GM08714 (cell line): ENCODE data around the gene GDAP2.
"Not testable (repeated sequence)": the region's sequence is repeated elsewhere in the genome, so short reads cannot be mapped to it uniquely, and the experiment has no call there.

ENCODE experiments used
- H3K4me3 ChIP-seq: fragments of 200-500 bp; sonication (Bioruptor generic); 2 replicates; pipeline ENCODE4 v1.5.1; 2014; ENCODE audit warnings: mild to moderate bottlenecking, low read length, inconsistent platforms
- ZNF274 ChIP-seq: IDR thresholded peaks from 2 replicates; pipeline ENCODE4 v1.6.1; 2012; ENCODE audit warnings: mild to moderate bottlenecking, low read depth, low read length

The GDAP2 gene

DNA sequence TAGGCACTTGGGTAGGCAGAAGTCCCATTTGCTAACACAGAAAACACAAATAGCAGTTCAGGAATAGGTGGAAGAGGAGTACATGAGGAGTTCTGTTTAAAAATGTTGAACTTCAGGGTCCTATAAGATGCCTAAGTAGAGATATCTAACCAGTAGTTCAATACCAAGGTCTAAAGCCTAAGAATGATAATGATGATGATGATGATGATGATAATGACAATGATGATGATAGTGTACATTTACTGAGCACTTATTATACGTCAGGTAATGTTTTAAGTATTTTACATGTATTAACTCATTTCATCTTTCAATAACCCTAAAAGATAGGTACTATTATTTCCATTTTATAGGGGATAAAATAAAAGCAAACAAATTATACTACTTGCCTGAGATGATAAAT lies 50.1 kb downstream of the GDAP2 start:
- H3K4me3 ChIP-seq: no peak overlapping the region
- TF ChIP-seq ZNF274: no peak

DNA sequence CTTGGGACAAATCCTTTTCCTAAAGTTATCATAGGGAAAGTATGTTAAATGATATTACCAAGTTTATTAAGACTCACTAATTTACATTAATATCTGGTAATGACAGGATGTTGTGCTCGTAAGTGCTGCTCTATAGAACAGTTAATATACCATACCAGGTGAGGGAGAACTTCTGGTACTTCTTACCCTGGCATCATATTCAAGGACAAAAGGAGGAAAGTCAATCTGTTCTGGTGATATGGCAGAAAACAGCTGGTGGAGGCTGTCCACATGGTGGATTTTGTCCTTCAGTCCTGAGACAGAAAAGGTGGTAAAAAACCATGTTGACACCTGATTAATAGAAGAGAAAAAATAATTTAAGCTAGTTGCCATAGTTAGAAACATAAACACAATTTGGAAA lies 51.6 kb downstream of the GDAP2 start:
- no peak for TF ChIP-seq ZNF274
- H3K4me3 ChIP-seq: no peak overlapping the region

DNA sequence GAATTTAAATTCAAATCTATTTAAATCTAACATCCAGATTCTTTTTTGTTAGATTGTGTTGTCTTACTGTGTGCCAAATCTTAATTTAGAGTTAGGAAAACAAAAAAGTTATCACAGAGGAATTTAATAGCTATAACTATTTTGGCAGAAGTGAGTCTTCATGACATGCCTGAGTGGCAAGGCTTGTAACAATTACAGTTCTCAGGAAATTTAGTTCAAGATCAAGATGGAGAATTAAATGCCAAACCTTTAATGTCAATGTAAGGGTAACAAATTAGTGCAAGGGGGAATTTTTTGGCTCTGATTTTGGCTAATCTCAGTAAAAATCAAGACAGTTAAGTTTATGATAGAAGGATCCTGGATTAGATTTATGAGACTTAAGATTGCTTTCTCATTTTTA lies 58.4 kb downstream of the GDAP2 start:
- H3K4me3 ChIP-seq: no peak overlapping the region
- no peak for TF ChIP-seq ZNF274

DNA sequence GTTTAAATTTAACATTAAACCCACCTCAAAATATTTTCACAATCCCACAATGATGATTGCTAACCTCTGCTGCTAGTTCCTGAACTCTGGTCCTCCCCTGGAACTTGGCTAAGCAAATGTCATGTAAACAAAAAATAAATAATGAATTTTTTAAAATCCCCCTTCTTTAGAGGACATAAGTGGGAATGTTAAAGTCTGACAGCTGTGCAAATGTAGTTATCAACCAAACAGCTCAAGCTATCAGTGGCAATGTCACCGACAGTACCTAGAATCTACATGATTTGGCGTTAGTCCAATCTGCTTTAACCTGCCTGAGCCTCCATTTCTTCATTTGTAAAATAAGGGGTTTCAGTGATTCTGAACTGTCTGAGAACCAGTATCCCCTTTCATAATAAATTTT lies 67.7 kb downstream of the GDAP2 start:
- no peak for TF ChIP-seq ZNF274
- no peak overlapping the region for H3K4me3 ChIP-seq

DNA sequence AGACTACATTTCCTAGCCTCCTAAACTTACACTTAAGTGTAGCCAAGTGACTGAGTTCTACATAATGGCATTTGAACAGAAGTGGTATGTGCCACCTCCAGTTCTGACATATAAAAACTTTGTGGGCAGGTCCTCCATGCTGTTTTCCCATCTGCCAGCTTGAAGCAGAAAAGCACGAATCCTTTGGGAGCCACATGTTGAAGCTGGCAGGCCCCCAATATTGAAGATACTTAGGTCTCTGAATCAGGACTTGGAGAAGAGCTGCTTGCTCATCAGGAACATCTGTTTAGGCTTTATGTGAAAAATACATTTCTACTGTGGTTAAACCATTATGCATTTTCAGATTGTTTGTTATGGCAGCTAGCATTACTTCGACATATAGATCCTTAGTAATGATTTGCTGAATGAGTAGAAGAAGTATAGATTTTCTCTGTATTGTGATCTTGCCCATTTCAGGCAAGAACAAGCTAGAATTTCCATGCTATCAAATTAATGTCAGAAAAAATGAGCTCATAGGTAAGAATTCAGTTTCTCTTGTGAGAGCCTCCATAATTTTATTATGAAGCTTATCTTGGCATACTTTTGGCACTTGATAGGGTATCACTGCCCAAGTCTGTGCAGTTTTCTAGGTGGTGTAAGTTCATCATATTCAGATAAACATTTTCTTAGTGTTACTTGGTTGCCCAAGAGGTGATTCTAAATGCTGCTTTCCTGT lies 68.4 kb downstream of the GDAP2 start:
- TF ChIP-seq ZNF274: no peak
- no peak overlapping the region for H3K4me3 ChIP-seq

DNA sequence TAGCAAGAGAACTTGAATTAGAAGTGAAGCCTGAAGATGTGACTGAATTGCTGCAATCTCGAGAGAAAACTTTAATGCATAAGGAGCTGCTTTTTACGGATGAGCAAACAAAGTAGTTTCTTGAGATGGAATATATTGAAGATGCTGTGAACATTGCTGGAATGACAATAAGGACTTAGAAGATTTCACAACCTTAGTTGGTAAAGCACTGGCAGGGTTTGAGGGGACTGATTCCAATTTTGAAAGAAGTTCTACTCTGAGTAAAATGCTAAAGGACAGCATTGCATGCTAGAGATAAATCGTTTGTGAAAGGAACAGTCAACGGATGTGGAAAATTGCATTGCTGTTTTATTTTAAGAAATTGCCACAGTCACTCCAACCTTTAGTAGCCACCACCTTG lies 69.5 kb downstream of the GDAP2 start:
- no peak overlapping the region for H3K4me3 ChIP-seq
- TF ChIP-seq ZNF274: no peak

DNA sequence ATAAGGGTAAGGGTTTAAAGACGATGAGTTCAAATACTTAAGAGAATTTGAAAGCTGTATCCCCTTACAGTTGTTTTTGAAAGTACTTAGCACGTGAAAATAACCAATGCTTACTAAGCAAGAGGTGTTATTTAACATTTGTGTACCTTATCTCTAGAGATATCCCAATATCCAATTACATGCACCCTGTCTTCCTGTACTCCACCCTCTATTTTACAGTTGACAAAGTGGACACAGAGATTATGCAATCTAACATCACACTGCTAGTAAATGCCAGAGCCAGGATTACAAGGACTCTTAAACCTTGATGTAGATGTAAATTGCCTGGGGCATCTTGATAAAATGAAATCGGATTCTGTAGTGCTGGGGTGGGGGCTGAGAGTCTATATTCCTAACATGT lies 72.0 kb downstream of the GDAP2 start:
- no peak overlapping the region for H3K4me3 ChIP-seq
- TF ChIP-seq ZNF274: no peak

DNA sequence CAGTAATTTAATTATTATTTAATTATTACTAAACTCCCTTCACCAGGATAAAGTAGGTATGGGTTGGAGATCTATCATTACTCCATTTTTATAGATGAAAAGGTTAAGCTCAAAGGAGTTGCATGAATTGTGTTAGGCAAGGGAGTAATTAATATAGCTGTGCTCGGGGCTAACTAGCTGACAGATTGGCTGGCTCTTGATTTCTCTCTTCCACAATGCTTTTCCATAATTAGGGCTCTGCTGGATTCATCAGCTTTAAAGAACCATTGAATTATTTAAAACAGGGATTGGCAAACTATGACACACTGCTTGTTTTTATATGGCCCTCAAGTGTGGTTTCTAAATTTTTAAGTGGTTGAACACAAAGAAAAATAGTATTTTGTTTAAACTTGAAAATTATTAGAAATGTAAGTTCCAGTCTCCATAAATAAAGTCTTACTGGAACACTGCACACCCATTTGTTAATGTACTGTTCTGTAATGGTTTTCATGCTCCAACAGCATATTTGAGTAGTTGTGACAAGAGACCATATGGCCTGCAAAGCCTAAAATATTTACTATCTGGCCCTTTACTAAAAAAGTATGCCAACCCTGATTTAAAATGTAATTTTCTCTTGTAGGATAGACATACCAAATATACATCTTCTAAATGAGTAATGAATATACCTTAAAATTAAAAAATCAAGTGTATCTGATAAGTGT lies 76.4 kb downstream of the GDAP2 start:
- no peak for TF ChIP-seq ZNF274
- H3K4me3 ChIP-seq: no peak overlapping the region

DNA sequence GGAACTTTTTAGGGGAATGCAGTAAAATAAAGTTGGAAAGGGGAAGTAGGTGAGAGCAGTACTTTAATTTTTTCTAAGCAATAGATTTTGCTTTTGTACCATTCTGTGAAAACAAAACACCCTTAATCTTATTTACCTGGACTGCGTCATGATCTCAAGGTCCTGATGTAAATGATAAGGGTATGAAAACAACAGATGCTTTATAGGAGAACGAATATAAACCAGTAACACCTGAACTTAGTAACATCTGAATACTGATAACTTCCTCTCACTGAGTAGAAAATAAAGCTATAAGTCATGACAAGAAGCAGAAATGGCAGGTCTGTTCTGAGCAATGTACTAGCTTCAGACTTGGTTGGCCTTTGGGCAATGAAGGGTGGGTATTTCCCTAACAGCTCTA lies 77.7 kb downstream of the GDAP2 start:
- no peak for TF ChIP-seq ZNF274
- no peak overlapping the region for H3K4me3 ChIP-seq

DNA sequence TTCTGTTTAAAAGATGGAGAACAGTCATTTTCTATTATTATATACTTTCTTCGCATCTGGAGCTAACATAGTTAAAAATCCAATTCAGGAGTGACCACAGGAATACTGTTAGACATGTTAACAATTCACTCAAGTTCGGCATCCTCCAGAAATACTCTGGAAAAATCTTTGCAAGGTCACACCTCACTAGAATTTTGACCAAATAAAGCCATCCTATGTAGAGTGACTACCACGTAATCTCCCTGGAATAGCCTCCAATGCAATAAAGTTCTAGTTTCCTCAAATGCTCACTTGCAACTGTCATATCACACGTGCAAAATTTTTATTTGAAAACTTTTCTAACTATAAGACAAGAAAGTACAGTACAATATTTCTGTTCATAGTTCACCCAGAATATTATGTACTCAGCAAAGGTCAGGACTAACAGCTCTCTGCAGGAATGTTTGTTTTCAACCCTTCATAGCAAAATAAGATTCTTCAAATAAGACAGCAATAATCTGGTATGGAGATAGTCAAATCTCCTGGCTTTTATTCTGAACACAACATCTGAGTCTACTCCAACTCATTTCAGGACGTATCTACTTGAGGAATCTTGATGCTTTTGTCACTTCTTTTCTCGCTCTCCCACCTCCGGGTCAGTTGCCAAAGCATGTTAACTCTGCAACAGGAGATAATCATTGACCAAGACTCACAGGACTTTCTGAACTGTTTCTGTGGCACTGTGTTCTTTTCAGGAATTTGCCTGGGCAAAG lies 82.6 kb downstream of the GDAP2 start:
- H3K4me3 ChIP-seq: no peak overlapping the region
- TF ChIP-seq ZNF274: no peak

DNA sequence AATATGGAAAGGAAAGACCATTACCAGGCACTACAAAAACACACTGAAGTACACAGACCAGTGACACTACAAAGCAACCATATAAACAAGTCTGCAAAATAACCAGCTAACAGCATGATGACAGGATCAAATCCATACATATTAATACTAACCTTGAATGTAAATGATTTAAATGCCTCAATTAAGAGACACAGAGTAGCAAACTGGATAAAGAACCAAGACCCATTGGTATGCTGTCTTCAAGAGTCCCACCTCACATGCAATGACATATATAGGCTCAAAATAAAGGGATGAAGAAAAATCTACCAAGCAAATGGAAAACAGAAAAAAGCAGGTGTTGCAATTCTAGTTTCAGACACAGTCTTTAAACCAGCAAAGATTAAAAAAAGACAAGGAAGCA lies 84.9 kb downstream of the GDAP2 start:
- not testable (repeated sequence) for H3K4me3 ChIP-seq

DNA sequence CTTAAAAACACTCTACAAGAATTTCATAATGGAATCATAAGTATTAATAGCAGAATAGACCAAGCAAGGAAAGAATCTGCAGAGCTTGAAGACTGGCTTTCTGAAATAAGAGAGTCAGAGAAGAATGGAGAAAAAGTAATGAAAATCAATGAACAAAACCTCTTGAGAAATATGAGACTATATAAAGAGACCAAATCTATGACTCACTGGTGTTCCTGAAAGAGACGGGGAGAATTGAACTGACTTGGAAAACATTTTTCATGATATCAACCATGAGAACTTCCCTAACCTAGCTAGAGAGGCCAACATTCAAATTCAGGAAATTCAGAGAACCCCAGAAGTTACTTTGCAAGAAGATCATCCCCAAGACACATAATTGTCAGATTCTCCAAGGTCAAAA lies 85.6 kb downstream of the GDAP2 start:
- no peak overlapping the region for H3K4me3 ChIP-seq
- no peak for TF ChIP-seq ZNF274

DNA sequence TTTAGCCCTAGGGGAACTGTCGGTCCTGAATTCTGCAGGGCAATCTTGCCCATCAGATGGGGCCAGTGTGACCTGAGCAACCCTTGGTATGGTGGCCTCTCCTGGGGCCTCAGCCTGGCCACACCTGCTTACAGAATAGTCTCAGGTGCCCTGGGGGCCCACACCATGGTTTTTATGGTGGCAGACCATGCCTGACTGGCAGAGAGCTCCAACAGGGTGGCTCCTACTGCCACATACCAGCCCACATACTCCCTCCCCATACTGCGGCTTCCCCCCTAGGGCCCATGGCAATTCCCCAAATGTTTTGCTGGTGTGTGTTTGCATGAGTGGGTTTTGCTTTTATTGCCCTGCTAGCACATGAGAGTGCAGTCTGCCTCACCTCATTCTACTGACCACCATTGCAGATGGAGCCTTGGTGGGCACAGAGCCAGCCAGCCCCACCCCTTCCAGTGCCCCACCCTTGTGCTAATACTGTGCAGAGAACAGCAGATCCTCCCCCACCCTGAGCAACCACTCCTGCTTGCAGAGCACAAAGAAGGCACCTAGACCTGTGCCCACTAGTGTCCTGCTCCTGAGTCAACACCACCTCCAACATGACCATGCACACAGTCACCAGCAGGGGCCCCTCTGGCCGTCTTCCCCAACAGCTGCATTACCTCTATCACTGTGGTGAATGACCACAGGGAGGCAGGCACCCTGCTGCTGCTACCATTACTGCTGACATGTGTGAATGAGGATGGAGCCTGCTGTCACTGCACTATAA lies 86.8 kb downstream of the GDAP2 start:
- no peak overlapping the region for H3K4me3 ChIP-seq

DNA sequence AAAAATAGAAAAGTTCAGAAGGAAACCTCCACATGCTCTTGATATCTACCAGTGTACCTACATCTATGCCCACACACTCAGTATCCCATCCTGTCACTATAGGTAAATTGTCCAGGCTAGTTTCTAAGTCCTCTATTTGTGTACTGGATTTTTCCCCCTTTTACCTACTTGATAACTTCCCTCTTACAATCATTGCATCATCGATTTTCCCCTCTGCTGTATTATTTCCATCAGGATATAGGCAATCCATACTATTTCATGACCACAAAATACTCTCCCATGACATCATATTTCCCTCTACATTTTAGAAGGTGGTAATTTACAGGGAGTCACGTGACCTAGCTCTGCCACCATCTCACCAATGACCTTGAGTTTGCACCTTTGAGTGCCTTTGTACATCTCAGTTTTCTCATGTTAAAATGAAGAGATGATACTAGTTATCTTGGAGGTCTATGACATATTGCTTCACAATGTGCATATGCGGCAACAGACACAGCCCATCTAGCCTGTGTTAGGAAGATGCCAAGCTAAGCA lies 88.2 kb downstream of the GDAP2 start:
- no peak for TF ChIP-seq ZNF274
- no peak overlapping the region for H3K4me3 ChIP-seq

More for the DNA sequence above, 86.8 kb downstream of the GDAP2 start:
- TF ChIP-seq ZNF274: no peak
